ENCODE measurements around the gene CFAP46.

DNA sequence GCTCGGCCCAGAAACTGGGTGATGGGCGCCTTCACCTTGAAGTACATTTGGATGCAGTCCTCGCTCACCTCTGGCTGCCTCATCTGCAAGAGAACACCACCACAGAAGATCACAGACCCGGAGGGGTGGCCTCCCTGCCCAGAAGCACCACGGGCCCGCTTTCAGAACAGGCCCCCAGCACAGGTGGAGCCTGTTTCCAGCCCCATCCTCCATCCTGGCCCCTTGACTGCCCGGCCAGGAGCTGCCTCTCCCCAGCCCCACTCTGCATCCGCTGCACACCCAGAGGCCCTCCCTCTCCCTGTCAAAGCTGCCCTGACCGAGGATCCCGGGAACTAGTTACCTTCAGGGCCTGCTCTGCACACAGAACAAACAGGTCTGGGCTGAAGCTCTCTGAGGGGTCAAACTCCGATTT is 724 bp downstream of the CFAP46 start:
- TF ChIP-seq, protein P1, sequence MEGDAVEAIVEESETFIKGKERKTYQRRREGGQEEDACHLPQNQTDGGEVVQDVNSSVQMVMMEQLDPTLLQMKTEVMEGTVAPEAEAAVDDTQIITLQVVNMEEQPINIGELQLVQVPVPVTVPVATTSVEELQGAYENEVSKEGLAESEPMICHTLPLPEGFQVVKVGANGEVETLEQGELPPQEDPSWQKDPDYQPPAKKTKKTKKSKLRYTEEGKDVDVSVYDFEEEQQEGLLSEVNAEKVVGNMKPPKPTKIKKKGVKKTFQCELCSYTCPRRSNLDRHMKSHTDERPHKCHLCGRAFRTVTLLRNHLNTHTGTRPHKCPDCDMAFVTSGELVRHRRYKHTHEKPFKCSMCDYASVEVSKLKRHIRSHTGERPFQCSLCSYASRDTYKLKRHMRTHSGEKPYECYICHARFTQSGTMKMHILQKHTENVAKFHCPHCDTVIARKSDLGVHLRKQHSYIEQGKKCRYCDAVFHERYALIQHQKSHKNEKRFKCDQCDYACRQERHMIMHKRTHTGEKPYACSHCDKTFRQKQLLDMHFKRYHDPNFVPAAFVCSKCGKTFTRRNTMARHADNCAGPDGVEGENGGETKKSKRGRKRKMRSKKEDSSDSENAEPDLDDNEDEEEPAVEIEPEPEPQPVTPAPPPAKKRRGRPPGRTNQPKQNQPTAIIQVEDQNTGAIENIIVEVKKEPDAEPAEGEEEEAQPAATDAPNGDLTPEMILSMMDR (IDR thresholded peaks at IDR 0.05; ENCODE audit: borderline replicate concordance, extremely low read depth, low read length, poor library complexity, severe bottlenecking), result no peak
- no peak for TF ChIP-seq EZH2 (IDR thresholded peaks at IDR 0.05; ENCODE audit: borderline replicate concordance, low read depth, low read length, severe bottlenecking)
